Adrenal gland (tissue), 12 donors: Measurements from ENCODE around the gene WT1. TPM values are rescaled to one million over a fixed set of nuclear protein-coding genes. Genes with fewer than 3 reads are reported as not detected.

Experiments
- DNase-seq, 7 donors: peaks; one replicate each; pipeline ENCODE4 v3.0.0-alpha.2; 2019 to 2020
- H3K27ac ChIP-seq, 5 donors: fragments of 200-600 bp; sonication (generic) in 4 of 5; 1 replicate in 3 of 5; 2 replicates in 2 of 5; pipeline versions ENCODE4 v1.5.1 to v1.8.0; 2016 to 2020; ENCODE audit warnings: mild to moderate bottlenecking in 1 of 5
- H3K27me3 ChIP-seq: fragments of 200-600 bp; 2 replicates; pipeline ENCODE4 v1.8.0; 2021
- H3K36me3 ChIP-seq, 2 donors: fragments of 200-600 bp; replicated peaks in 1 of 2; 1 replicate in 1 of 2; 2 replicates in 1 of 2; pipeline versions ENCODE4 v1.5.1 to v1.8.0; 2018 to 2022
- H3K4me1 ChIP-seq, 2 donors: fragments of 200-600 bp; replicated peaks in 1 of 2; 1 replicate in 1 of 2; 2 replicates in 1 of 2; pipeline versions ENCODE4 v1.5.1 to v1.8.0; 2018 to 2021
- H3K4me3 ChIP-seq, 4 donors: fragments of 200-600 bp; sonication (generic) in 3 of 4; one replicate each; pipeline ENCODE4 v1.5.1; 2016 to 2018
- H3K9me3 ChIP-seq, 3 donors: fragments of 200-600 bp; sonication (generic) in 1 of 3; replicated peaks in 1 of 3; 1 replicate in 2 of 3; 2 replicates in 1 of 3; pipeline versions ENCODE4 v1.5.1 to v1.8.0; 2016 to 2021
- CTCF ChIP-seq, 6 experiments: fragments of 450-650 bp in 4 of 6; fragments of 200-600 bp in 2 of 6; sonication (generic) in 1 of 6; IDR thresholded peaks; 1 replicate in 5 of 6; 2 replicates in 1 of 6; pipeline versions ENCODE4 v1.5.1 to v1.8.0; 2016 to 2021; ENCODE audit warnings: antibody characterized with exemption in 6 of 6, mild to moderate bottlenecking in 2 of 6, moderate library complexity in 1 of 6
- POLR2A ChIP-seq, 2 donors: fragments of 450-650 bp; IDR thresholded peaks; one replicate each; pipeline ENCODE4 v1.6.1; 2017; ENCODE audit warnings: antibody characterized with exemption in 2 of 2, mild to moderate bottlenecking in 2 of 2, moderate library complexity in 1 of 2
- WGBS, 4 donors: extraction: QIAGEN DNeasy Blood & Tissue Kit in 2 of 4; methylation state at CpG; one replicate each; pipeline versions ENCODE4 v1.1.5 to v1.1.7; 2013 to 2017; 5-methylcytosine and 5-hydroxymethylcytosine counted together
- intact Hi-C, 2 donors: fragments of 100-400 bp; cut with DNase I; formaldehyde crosslinking; loops; one replicate each; pipeline versions ENCODE4 v1.14.1 to v1.15.0; 2022 to 2023
- polyA plus RNA-seq, 3 donors: library from polyadenylated mRNA; stranded (reverse); fragments of 200-250 nt in 2 of 3; fragments of 350-450 nt in 1 of 3; fragmentation: Illumina TruSeq in 1 of 3; extraction: RNeasy Lipid Tissue Mini Kit (QIAGEN cat#74804) in 1 of 3; gene quantifications; one replicate each; pipeline ENCODE4 v1.2.3, GENCODE V29; 2013 to 2014
- total RNA-seq, 9 donors: library from RNA; depleted of rRNA in 4 of 9; stranded (reverse); fragments of >200 nt in 4 of 9; fragments of 120-200 nt in 1 of 9; fragmentation: NEBNext Ultra II Directional in 1 of 9; extraction: Animal tissue kit (Norgen Biotek cat#: 25700) in 1 of 9; gene quantifications; one replicate each; pipeline versions ENCODE4 v1.1.0 to v1.2.4, GENCODE V29; 2013 to 2023
- donor health status: healthy with polysubstance abuse.
- donor health status: Bipolar disorder and iron deficiency.
- donor health status: DM: yes; HTN: yes; CAD: no.
- donor health status: DM: no; HTN: no; CAD: no.
- donor health status: DM: no; HTN: no; CAD: no.
- donor health status: DM: yes; HTN: yes; CAD: no.

WT1 gene
- total and polyA plus RNA-seq, 12 donors, result 0.14 to 2.8 (median 0.39) TPM; not detected in 3

- no peak overlapping the region for H3K27ac ChIP-seq
- DNase-seq, result no peak
- TF ChIP-seq CTCF (IDR thresholded peaks at IDR 0.05) (no peak), POLR2A (IDR thresholded peaks at IDR 0.05) (no peak)
- WGBS, 4 donors, result 18 to 27% (median 23%) methylated on average over 19 to 31 of the region's 31 CpGs
- peaks cover 64% of the 10 kb centered on the region for H3K27me3 ChIP-seq
- no peaks in the 10 kb centered on the region for H3K36me3 ChIP-seq
- intact Hi-C loops, result no loop called here
- H3K4me3 ChIP-seq, result no peak overlapping the region
- no peaks in the 10 kb centered on the region for H3K9me3 ChIP-seq
- no peaks in the 10 kb centered on the region for H3K4me1 ChIP-seq
These were observed 6.6 kb downstream of the WT1 start for GRCh38 chr11:32428665-32429303.

GRCh38 chr11:32427935-32428664 lies 7.2 kb downstream of the WT1 start:
- intact Hi-C loops, result no loop called here
- no peak for DNase-seq
- TF ChIP-seq CTCF (IDR thresholded peaks at IDR 0.05) (no peak), POLR2A (IDR thresholded peaks at IDR 0.05) (no peak)
- Histone ChIP-seq H3K9me3 (no peaks in the 10 kb centered on the region), H3K4me3 (no peak overlapping the region), H3K36me3 (no peaks in the 10 kb centered on the region), H3K27ac (no peak overlapping the region), H3K4me1 (no peaks in the 10 kb centered on the region), H3K27me3 (peaks cover 60% of the 10 kb centered on the region)
- 21 to 30% (median 24%) methylated on average over 18 to 41 of the region's 41 CpGs for WGBS, 4 donors

GRCh38 chr11:32427616-32427934 lies 7.8 kb downstream of the WT1 start:
- intact Hi-C loops, result no loop called here
- Histone ChIP-seq H3K27ac (no peak overlapping the region), H3K27me3 (peaks cover 55% of the 10 kb centered on the region), H3K9me3 (no peaks in the 10 kb centered on the region), H3K36me3 (no peaks in the 10 kb centered on the region), H3K4me1 (no peaks in the 10 kb centered on the region), H3K4me3 (no peak overlapping the region)
- DNase-seq, result no peak
- TF ChIP-seq CTCF (IDR thresholded peaks at IDR 0.05) (no peak), POLR2A (IDR thresholded peaks at IDR 0.05) (no peak)
- WGBS, 4 donors, result 13 to 26% (median 22%) methylated on average over 9 to 18 of the region's 18 CpGs

- 6 to 9% (median 7%) methylated on average over 41 to 59 of the region's 59 CpGs for WGBS, 4 donors
- H3K27me3 ChIP-seq, result peaks cover 50% of the 10 kb centered on the region
These were observed 8.3 kb downstream of the WT1 start for GRCh38 chr11:32426819-32427615.

More at GRCh38 chr11:32426819-32427615, 8.3 kb downstream of the WT1 start:
- intact Hi-C loops, result no loop called here
- TF ChIP-seq POLR2A (IDR thresholded peaks at IDR 0.05), result no peak
- no peak for TF ChIP-seq CTCF (IDR thresholded peaks at IDR 0.05)
- Histone ChIP-seq H3K27ac (no peak overlapping the region), H3K4me3 (peak overlapping the region in 1 of 4 donors; percentile 19), H3K36me3 (no peaks in the 10 kb centered on the region), H3K4me1 (no peaks in the 10 kb centered on the region), H3K9me3 (no peaks in the 10 kb centered on the region)
- no peak for DNase-seq
